H1 (cell line): ENCODE measurements around the gene DUOXA2. TPM values are rescaled to one million over a fixed set of nuclear protein-coding genes. Genes with fewer than 3 reads are reported as not detected.

Source experiments
- CTCF ChIA-PET: fragments of 300-600 bp; sonication (Branson Sonifier 250); formaldehyde crosslinking; loops from one replicate; lab custom pipeline; 2021; ENCODE audit not compliant: partially characterized antibody; lab: Charles Lee
- POLR2A ChIA-PET: fragments of 300-600 bp; sonication (Branson Sonifier 250); formaldehyde crosslinking; loops from one replicate; lab custom pipeline; 2021; ENCODE audit warnings: inconsistent platforms; ENCODE audit not compliant: partially characterized antibody; lab: Charles Lee
- DNase-seq, 2 experiments: peaks; one replicate each; pipeline versions ENCODE4 v3.0.0 to v3.0.0-alpha.2; 2010 to 2022; ENCODE audit warnings: low spot score in 2 of 2, low read depth in 1 of 2, mixed read lengths in 1 of 2
- FAIRE-seq: peaks from 2 replicates; lab custom pipeline; 2011; peaks lifted over from hg19 to GRCh38; lab: Jason Lieb, UNC
- H2AFZ ChIP-seq: 2 replicates; pipeline ENCODE4 v1.8.1; 2012; ENCODE audit warnings: low read length, inconsistent platforms
- H2AK5ac ChIP-seq: 2 replicates; pipeline ENCODE4 v1.6.1; 2013; ENCODE audit warnings: low read depth, low read length
- H2BK120ac ChIP-seq: replicated peaks from 2 replicates; pipeline ENCODE3; 2013; ENCODE audit warnings: low read depth, low read length, inconsistent platforms
- H2BK12ac ChIP-seq: 2 replicates; pipeline ENCODE4 v1.6.1; 2013; ENCODE audit warnings: low read depth, low read length
- H2BK15ac ChIP-seq: 2 replicates; pipeline ENCODE4 v1.6.1; 2013; ENCODE audit warnings: low read length
- H2BK20ac ChIP-seq: 2 replicates; pipeline ENCODE4 v1.6.1; 2013; ENCODE audit warnings: low read length
- H2BK5ac ChIP-seq: 2 replicates; pipeline ENCODE4 v1.6.1; 2013; ENCODE audit warnings: low read depth, low read length
- H3K14ac ChIP-seq: 2 replicates; pipeline ENCODE4 v1.6.1; 2013; ENCODE audit warnings: inconsistent platforms; ENCODE audit not compliant: insufficient read length
- H3K18ac ChIP-seq: 2 replicates; pipeline ENCODE4 v1.6.1; 2013; ENCODE audit warnings: low read length; ENCODE audit errors: extremely low read depth
- H3K23ac ChIP-seq: 2 replicates; pipeline ENCODE4 v1.6.1; 2013; ENCODE audit warnings: inconsistent platforms; ENCODE audit not compliant: insufficient read length
- H3K23me2 ChIP-seq: 2 replicates; pipeline ENCODE4 v1.6.1; 2013; ENCODE audit warnings: low read depth, low read length
- H3K27ac ChIP-seq: 2 replicates; pipeline ENCODE4 v1.6.1; 2011; ENCODE audit warnings: low read depth, low read length, inconsistent platforms
- H3K27me3 ChIP-seq, 4 experiments: replicated peaks in 1 of 4; 1 replicate in 1 of 4; 2 replicates in 3 of 4; pipeline versions ENCODE4 v1.6.1 to v1.8.1; 2011 to 2013; ENCODE audit warnings: low read length in 3 of 4, mild to moderate bottlenecking in 3 of 4, inconsistent platforms in 2 of 4, mixed read lengths in 2 of 4, moderate library complexity in 1 of 4; ENCODE audit not compliant: control insufficient read depth in 3 of 4, insufficient read depth in 3 of 4; ENCODE audit errors: extremely low read depth in 1 of 4
- H3K36me3 ChIP-seq, 4 experiments: 2 replicates each; pipeline versions ENCODE4 v1.6.1 to v1.8.1; 2011 to 2013; ENCODE audit warnings: mild to moderate bottlenecking in 4 of 4, low read length in 3 of 4, moderate library complexity in 2 of 4, control low read depth in 1 of 4, inconsistent platforms in 1 of 4; ENCODE audit not compliant: insufficient read depth in 4 of 4, control insufficient read depth in 2 of 4
- H3K4ac ChIP-seq: replicated peaks from 2 replicates; pipeline ENCODE3; 2013; ENCODE audit warnings: low read length, low read depth, mixed read lengths, inconsistent platforms; ENCODE audit not compliant: insufficient read length
- H3K4me1 ChIP-seq, 4 experiments: replicated peaks in 1 of 4; 1 replicate in 1 of 4; 2 replicates in 3 of 4; pipeline versions ENCODE4 v1.6.1 to v1.8.1; 2011 to 2013; ENCODE audit warnings: low read length in 3 of 4, inconsistent platforms in 2 of 4, mixed read lengths in 1 of 4; ENCODE audit not compliant: insufficient read depth in 4 of 4, control insufficient read depth in 3 of 4
- H3K4me2 ChIP-seq, 2 experiments: 2 replicates each; pipeline versions ENCODE4 v1.6.1 to v1.8.1; 2011 to 2013; ENCODE audit warnings: low read depth in 2 of 2, low read length in 2 of 2, control low read depth in 1 of 2, inconsistent platforms in 1 of 2, mild to moderate bottlenecking in 1 of 2; ENCODE audit not compliant: insufficient read depth in 1 of 2
- H3K4me3 ChIP-seq, 4 experiments: fragments of 200-600, 300-600 bp in 1 of 4; sonication (generic), shearing (Covaris generic), sonication (Bioruptor Twin) in 1 of 4; 2 replicates each; pipeline versions ENCODE4 v1.5.1 to v1.8.1; 2011 to 2016; ENCODE audit warnings: low read length in 4 of 4, low read depth in 3 of 4, control low read depth in 2 of 4, inconsistent platforms in 2 of 4, mild to moderate bottlenecking in 2 of 4, mixed read lengths in 1 of 4, moderate library complexity in 1 of 4; ENCODE audit not compliant: insufficient read depth in 2 of 4; ENCODE audit errors: extremely low read depth in 1 of 4
- H3K56ac ChIP-seq: replicated peaks from 2 replicates; pipeline ENCODE3; 2013; ENCODE audit warnings: low read depth, mild to moderate bottlenecking, mixed read lengths, low read length, inconsistent platforms; ENCODE audit not compliant: insufficient read length
- H3K79me1 ChIP-seq: 2 replicates; pipeline ENCODE4 v1.6.1; 2013; ENCODE audit warnings: low read depth, low read length, control low read depth
- H3K79me2 ChIP-seq, 2 experiments: 2 replicates each; pipeline versions ENCODE4 v1.6.1 to v1.8.1; 2012 to 2013; ENCODE audit warnings: low read length in 2 of 2, mild to moderate bottlenecking in 2 of 2, inconsistent platforms in 1 of 2; ENCODE audit not compliant: insufficient read depth in 2 of 2, control insufficient read depth in 1 of 2
- H3K9ac ChIP-seq, 4 experiments: replicated peaks in 1 of 4; 1 replicate in 1 of 4; 2 replicates in 3 of 4; pipeline versions ENCODE4 v1.6.1 to v1.8.1; 2011 to 2013; ENCODE audit warnings: low read depth in 3 of 4, low read length in 3 of 4, control low read depth in 2 of 4, mild to moderate bottlenecking in 2 of 4, moderate library complexity in 2 of 4, inconsistent platforms in 1 of 4; ENCODE audit errors: extremely low read depth in 1 of 4
- H3K9me3 ChIP-seq, 2 experiments: 2 replicates each; pipeline versions ENCODE4 v1.6.1 to v1.8.1; 2012 to 2013; ENCODE audit warnings: mild to moderate bottlenecking in 2 of 2, moderate library complexity in 2 of 2, control low read depth in 1 of 2, inconsistent platforms in 1 of 2, low read depth in 1 of 2, low read length in 1 of 2, mixed read lengths in 1 of 2; ENCODE audit not compliant: insufficient read depth in 2 of 2
- H4K20me1 ChIP-seq, 2 experiments: replicated peaks in 1 of 2; 2 replicates each; pipeline versions ENCODE3 to v1.8.1; 2011 to 2013; ENCODE audit warnings: inconsistent platforms in 2 of 2, low read length in 2 of 2, mild to moderate bottlenecking in 1 of 2; ENCODE audit not compliant: insufficient read depth in 2 of 2, control insufficient read depth in 1 of 2
- H4K5ac ChIP-seq: 2 replicates; pipeline ENCODE4 v1.6.1; 2013; ENCODE audit warnings: low read length, low read depth, mixed read lengths, inconsistent platforms; ENCODE audit not compliant: insufficient read length
- H4K8ac ChIP-seq: 2 replicates; pipeline ENCODE4 v1.8.0; 2013; ENCODE audit warnings: mild to moderate bottlenecking, moderate library complexity, low read length, inconsistent platforms; ENCODE audit not compliant: insufficient read depth; ENCODE audit errors: extremely low read depth
- H4K91ac ChIP-seq: replicated peaks from 2 replicates; pipeline ENCODE3; 2013; ENCODE audit warnings: low read length, mixed read lengths, inconsistent platforms; ENCODE audit not compliant: insufficient read length
- ATF3 ChIP-seq: IDR thresholded peaks from 2 replicates; pipeline ENCODE4 v1.6.1; 2011; ENCODE audit warnings: low read depth, mild to moderate bottlenecking, low read length; ENCODE audit not compliant: insufficient read depth
- BCL11A ChIP-seq, 2 experiments: IDR thresholded peaks; one replicate each; pipeline ENCODE4 v1.6.1; 2011; ENCODE audit warnings: low read depth in 2 of 2, low read length in 2 of 2, mild to moderate bottlenecking in 2 of 2
- EGR1 ChIP-seq: IDR thresholded peaks from 2 replicates; pipeline ENCODE4 v1.6.1; 2011; ENCODE audit warnings: low read depth, low read length, borderline replicate concordance
- EZH2 ChIP-seq: fragments of 200-600 bp; sonication (generic); IDR thresholded peaks from 2 replicates; pipeline ENCODE4 v1.7.1; 2012; ENCODE audit warnings: low read depth, mild to moderate bottlenecking, moderate library complexity, low read length, inconsistent platforms; ENCODE audit not compliant: severe bottlenecking
- HDAC6 ChIP-seq: IDR thresholded peaks from one replicate; pipeline ENCODE4 v1.7.1; 2012; ENCODE audit warnings: low read depth, mild to moderate bottlenecking, inconsistent platforms, low read length, moderate library complexity
- KDM4A ChIP-seq: IDR thresholded peaks from one replicate; pipeline ENCODE4 v1.7.1; 2012; ENCODE audit warnings: low read depth, mild to moderate bottlenecking, moderate library complexity, low read length, inconsistent platforms; ENCODE audit not compliant: severe bottlenecking
- POLR2A ChIP-seq, 2 experiments: IDR thresholded peaks; 1 replicate in 1 of 2; 2 replicates in 1 of 2; pipeline ENCODE4 v1.6.1; 2011; ENCODE audit warnings: low read depth in 2 of 2, low read length in 2 of 2, mild to moderate bottlenecking in 2 of 2; ENCODE audit errors: control extremely low read depth in 1 of 2
- RNF2 ChIP-seq: fragments of 200-900, 300-1000 bp; sonication (generic); IDR thresholded peaks from 2 replicates; pipeline ENCODE4 v1.7.1; 2016; ENCODE audit warnings: borderline replicate concordance, low read depth, mild to moderate bottlenecking, antibody characterized with exemption, low read length; ENCODE audit not compliant: poor library complexity, severe bottlenecking; ENCODE audit errors: missing control alignments
- SIRT6 ChIP-seq: IDR thresholded peaks from one replicate; pipeline ENCODE4 v1.7.1; 2012; ENCODE audit warnings: low read length, inconsistent platforms
- SP1 ChIP-seq: IDR thresholded peaks from 2 replicates; pipeline ENCODE4 v1.6.1; 2011; ENCODE audit warnings: low read depth, low read length
- TAF1 ChIP-seq: IDR thresholded peaks from 2 replicates; pipeline ENCODE4 v1.6.1; 2011; ENCODE audit warnings: mild to moderate bottlenecking, low read depth, low read length
- TAF7 ChIP-seq: optimal IDR thresholded peaks from 2 replicates; pipeline ENCODE3; 2011; ENCODE audit warnings: low read depth, mild to moderate bottlenecking, inconsistent platforms, low read length, moderate library complexity, borderline replicate concordance
- TCF12 ChIP-seq: IDR thresholded peaks from 2 replicates; pipeline ENCODE4 v1.6.1; 2011; ENCODE audit warnings: low read depth, mild to moderate bottlenecking, low read length
- TEAD4 ChIP-seq: IDR thresholded peaks from 2 replicates; pipeline ENCODE4 v1.6.1; 2012; ENCODE audit warnings: low read depth, low read length, inconsistent platforms, mixed read lengths
- ZNF274 ChIP-seq: IDR thresholded peaks from 2 replicates; pipeline ENCODE4 v1.7.0; 2012; ENCODE audit warnings: low read length, borderline replicate concordance; ENCODE audit errors: extremely low read depth
- WGBS, 2 experiments: shearing (Covaris generic) in 1 of 2; methylation state at CpG; one replicate each; pipeline versions ENCODE4 v1.1.6 to v1.1.7; 2013 to 2015; ENCODE audit warnings: low lambda C conversion rate in 2 of 2, mixed read lengths in 2 of 2, inconsistent platforms in 1 of 2, low coverage in 1 of 2, missing lambda C conversion rate in 1 of 2; ENCODE audit not compliant: insufficient replicate concordance in 2 of 2, insufficient coverage in 1 of 2, insufficient read length in 1 of 2; ENCODE audit errors: extremely low coverage in 1 of 2, missing lambda C conversion rate in 1 of 2; 5-methylcytosine and 5-hydroxymethylcytosine counted together
- polyA plus RNA-seq, 7 experiments: library from polyadenylated mRNA; depleted of rRNA in 3 of 7; stranded (reverse) in 5 of 7; unstranded in 2 of 7; fragments of >200 nt in 5 of 7; fragments of 200-250 nt in 2 of 7; gene quantifications; 1 replicate in 5 of 7; 2 replicates in 1 of 7; 4 replicates in 1 of 7; pipeline versions ENCODE4 v1.2.1 to v1.2.3, GENCODE V29; 2011 to 2013; ENCODE audit warnings: missing spikeins in 2 of 7, mixed read lengths in 2 of 7
- total RNA-seq: library from RNA; stranded (reverse); fragmentation: NEBNext Ultra II Directional; extraction: Animal tissue kit (Norgen Biotek cat#: 25700); gene quantifications from 2 replicates; pipeline ENCODE4 v1.2.1, GENCODE V29; 2021

DUOXA2 gene
- total and polyA plus RNA-seq, 2 of the 8 experiments (the other 6 are each of a cell fraction or from before 2014, with no cell fraction given) = 0.05 TPM; not detected in 1

- Histone ChIP-seq H3K36me3 (no peaks in the 10 kb centered on the region), H4K5ac (no peak overlapping the region), H3K4me1 (no peaks in the 10 kb centered on the region), H2AFZ (no peak overlapping the region), H3K79me1 (no peaks in the 10 kb centered on the region), H2BK5ac (no peak overlapping the region), H3K4ac (no peak overlapping the region), H2BK20ac (no peak overlapping the region), H4K91ac (no peak overlapping the region), H3K79me2 (no peaks in the 10 kb centered on the region), H3K14ac (no peak overlapping the region), H2AK5ac (no peak overlapping the region), H3K18ac (no peak overlapping the region), H3K27ac (no peak overlapping the region), H3K56ac (no peak overlapping the region), H3K4me2 (no peak overlapping the region), H3K9ac (no peak overlapping the region), H3K4me3 (no peak overlapping the region), H3K23ac (no peak overlapping the region), H2BK12ac (no peak overlapping the region), H2BK15ac (no peak overlapping the region), H3K23me2 (no peaks in the 10 kb centered on the region), H4K8ac (no peak overlapping the region), H2BK120ac (no peak overlapping the region), H3K27me3 (no peaks in the 10 kb centered on the region), H3K9me3 (no peaks in the 10 kb centered on the region)
- FAIRE-seq (no peak), DNase-seq (no peak)
- ChIA-PET POLR2A (no interaction called here), CTCF (interaction anchor here (1.4 to 1.6 kb wide), 2 partner anchors 34 to 37 kb away, joined by 4 to 6 read pairs; no protein-coding TSS in a partner anchor)
- WGBS, 2 experiments = 91% methylated on average over 3 of the region's 3 CpGs; no CpG with 5 or more reads in 1 of the 2 experiments
- TF ChIP-seq ZNF274 (no peak), TAF7 (no peak), RNF2 (no peak), POLR2A (IDR thresholded peaks at IDR 0.05; ENCODE audit: control extremely low read depth in 1 of 2, low read depth in 2 of 2, low read length in 2 of 2) (no peak), SIRT6 (no peak), TCF12 (no peak), KDM4A (no peak), TAF1 (no peak), EGR1 (no peak), TEAD4 (no peak), EZH2 (no peak), ATF3 (no peak), HDAC6 (no peak), BCL11A (IDR thresholded peaks at IDR 0.05; ENCODE audit: low read depth in 2 of 2, low read length in 2 of 2) (no peak), SP1 (no peak)
- TF ChIP-seq, all 59 proteins: peak for 0
- H4K20me1 ChIP-seq = no peaks in the 10 kb centered on the region
Observed at GRCh38 chr15:45084163-45084562, 30.0 kb upstream of the DUOXA2 start.
